CD14-positive monocyte (primary cell): ENCODE data around the gene PIEZO1. TPM values are rescaled to one million over a fixed set of nuclear protein-coding genes. Genes with fewer than 3 reads are reported as not detected.
A peak's percentile ranks its signal among the peaks of the same experiment; 100 is the strongest.

Experiments
- DNase-seq, 3 donors: peaks; one replicate each; pipeline ENCODE4 v3.0.0-alpha.2; 2011 to 2022
- H2AFZ ChIP-seq: 2 replicates; pipeline ENCODE4 v1.6.0; 2012; ENCODE audit warnings: mild to moderate bottlenecking, low read depth, low read length, inconsistent platforms; ENCODE audit not compliant: insufficient read depth, poor library complexity, severe bottlenecking
- H3K27ac ChIP-seq, 2 donors: 1 replicate in 1 of 2; 2 replicates in 1 of 2; pipeline ENCODE4 v1.5.1; 2012 to 2013; ENCODE audit warnings: low read length in 2 of 2, control low read depth in 1 of 2, inconsistent platforms in 1 of 2, low read depth in 1 of 2, mild to moderate bottlenecking in 1 of 2
- H3K27me3 ChIP-seq, 2 donors: one replicate each; pipeline versions ENCODE4 v1.6.0 to v1.6.1; 2011 to 2013; ENCODE audit warnings: low read length in 2 of 2; ENCODE audit not compliant: control insufficient read depth in 2 of 2, insufficient read depth in 2 of 2
- H3K36me3 ChIP-seq, 2 donors: replicated peaks in 1 of 2; 1 replicate in 1 of 2; 2 replicates in 1 of 2; pipeline versions ENCODE4 v1.5.1 to v1.6.1; 2012 to 2013; ENCODE audit warnings: low read length in 2 of 2, control low read depth in 1 of 2, inconsistent platforms in 1 of 2, mild to moderate bottlenecking in 1 of 2; ENCODE audit not compliant: insufficient read depth in 2 of 2, control insufficient read depth in 1 of 2
- H3K4me1 ChIP-seq, 2 donors: 1 replicate in 1 of 2; 2 replicates in 1 of 2; pipeline versions ENCODE4 v1.5.1 to v1.6.1; 2012 to 2013; ENCODE audit warnings: low read length in 2 of 2, control low read depth in 1 of 2, inconsistent platforms in 1 of 2, mild to moderate bottlenecking in 1 of 2, moderate library complexity in 1 of 2; ENCODE audit not compliant: insufficient read depth in 2 of 2, control insufficient read depth in 1 of 2
- H3K4me2 ChIP-seq: replicated peaks from 2 replicates; pipeline ENCODE3; 2012; ENCODE audit warnings: low read length, moderate library complexity, mild to moderate bottlenecking; ENCODE audit not compliant: poor library complexity, severe bottlenecking; ENCODE audit errors: extremely low read depth
- H3K4me3 ChIP-seq, 3 experiments: fragments of 200-600 bp in 1 of 3; sonication (generic) in 1 of 3; replicated peaks in 1 of 3; 1 replicate in 2 of 3; 2 replicates in 1 of 3; pipeline ENCODE4 v1.5.1; 2011 to 2013; ENCODE audit warnings: low read length in 3 of 3, mild to moderate bottlenecking in 3 of 3, control low read depth in 2 of 3, low read depth in 2 of 3, inconsistent platforms in 1 of 3, moderate library complexity in 1 of 3
- H3K79me2 ChIP-seq: 2 replicates; pipeline ENCODE4 v1.6.0; 2012; ENCODE audit warnings: mild to moderate bottlenecking, control low read depth, inconsistent platforms, low read length, moderate library complexity; ENCODE audit not compliant: insufficient read depth
- H3K9ac ChIP-seq: 2 replicates; pipeline ENCODE4 v1.6.0; 2017; ENCODE audit warnings: low read length, mild to moderate bottlenecking; ENCODE audit not compliant: insufficient read depth, poor library complexity, severe bottlenecking
- H3K9me3 ChIP-seq, 2 donors: replicated peaks in 1 of 2; 1 replicate in 1 of 2; 2 replicates in 1 of 2; pipeline versions ENCODE4 v1.5.1 to v1.6.1; 2012 to 2013; ENCODE audit warnings: low read length in 2 of 2, control low read depth in 1 of 2; ENCODE audit not compliant: control insufficient read depth in 1 of 2, insufficient read depth in 1 of 2
- H4K20me1 ChIP-seq: 2 replicates; pipeline ENCODE4 v1.6.0; 2012; ENCODE audit warnings: mild to moderate bottlenecking, low read length, control low read depth, moderate library complexity; ENCODE audit not compliant: insufficient read depth
- H3K27ac Mint-ChIP-seq, 7 donors: one replicate each; pipeline ENCODE4 v1.8.0; 2020; ENCODE audit warnings: mild to moderate bottlenecking in 7 of 7, mixed read lengths in 7 of 7, moderate library complexity in 6 of 7, inconsistent platforms in 2 of 7
- H3K27me3 Mint-ChIP-seq, 3 donors: one replicate each; pipeline ENCODE4 v1.8.0; 2021 to 2022; ENCODE audit warnings: low read depth in 3 of 3, mild to moderate bottlenecking in 3 of 3, mixed read lengths in 3 of 3, moderate library complexity in 3 of 3, inconsistent platforms in 1 of 3
- H3K36me3 Mint-ChIP-seq, 2 donors: one replicate each; pipeline ENCODE4 v1.8.0; 2020; ENCODE audit warnings: mixed read lengths in 2 of 2, inconsistent platforms in 1 of 2, mild to moderate bottlenecking in 1 of 2
- H3K4me1 Mint-ChIP-seq: one replicate; pipeline ENCODE4 v1.8.0; 2020; ENCODE audit warnings: mild to moderate bottlenecking, mixed read lengths
- H3K4me3 Mint-ChIP-seq, 2 donors: one replicate each; pipeline ENCODE4 v1.8.0; 2020; ENCODE audit warnings: mild to moderate bottlenecking in 2 of 2, mixed read lengths in 2 of 2, moderate library complexity in 1 of 2
- H3K9me3 Mint-ChIP-seq, 7 donors: one replicate each; pipeline ENCODE4 v1.8.0; 2020 to 2022; ENCODE audit warnings: mixed read lengths in 7 of 7, mild to moderate bottlenecking in 6 of 7, moderate library complexity in 6 of 7, inconsistent platforms in 2 of 7
- CTCF ChIP-seq: fragments of 200-600 bp; IDR thresholded peaks from one replicate; pipeline ENCODE4 v1.8.0; 2022; ENCODE audit warnings: antibody characterized with exemption, mild to moderate bottlenecking
- WGBS: methylation state at CpG from one replicate; pipeline ENCODE4 v1.1.5; 2013; ENCODE audit warnings: missing lambda C conversion rate; ENCODE audit not compliant: insufficient coverage; 5-methylcytosine and 5-hydroxymethylcytosine counted together
- intact Hi-C, 2 donors: fragments of 100-400 bp; cut with micrococcal nuclease; formaldehyde crosslinking; loops; one replicate each; pipeline versions ENCODE4 v1.15.0 to v1.15.1; 2023
- polyA plus RNA-seq, 3 donors: library from polyadenylated mRNA; depleted of rRNA in 1 of 3; unstranded in 2 of 3; stranded (reverse) in 1 of 3; fragments of 300-500 nt in 2 of 3; fragments of >200 nt in 1 of 3; fragmentation: Illumina TruSeq in 2 of 3; gene quantifications; 1 replicate in 2 of 3; 2 replicates in 1 of 3; pipeline ENCODE4 v1.2.3, GENCODE V29; 2012 to 2021

Gene PIEZO1
- polyA plus RNA-seq, 3 donors = 10.2 to 405 (median 15.0) TPM

- TF ChIP-seq CTCF = no peak
- Mint-ChIP-seq H3K9me3 (no peaks in the 10 kb centered on the region), H3K36me3 (peaks cover 42 to 46% of the 10 kb centered on the region in 2 donors), H3K4me3 (no peak overlapping the region), H3K27ac (peak overlapping the region in 3 of 7 donors; percentile 15 to 78 (median 17)), H3K27me3 (peaks cover 0 to 3% (median 3%) of the 10 kb centered on the region in 3 donors), H3K4me1 (peaks cover 46% of the 10 kb centered on the region)
- H3K4me3 ChIP-seq = no peak overlapping the region
- no peak overlapping the region for H3K9ac ChIP-seq
- no peaks in the 10 kb centered on the region for H3K9me3 ChIP-seq
- H2AFZ ChIP-seq = no peak overlapping the region
- peak overlapping the region in 1 of 2 donors; percentile 41 for H3K27ac ChIP-seq
- DNase-seq = no peak
- intact Hi-C loops = no loop called here
- peaks cover 47% of the 10 kb centered on the region for H4K20me1 ChIP-seq
- WGBS = 91% methylated on average over 34 of the region's 37 CpGs
- peaks cover 21% of the 10 kb centered on the region for H3K79me2 ChIP-seq
- no peak overlapping the region for H3K4me2 ChIP-seq
- no peaks in the 10 kb centered on the region for H3K27me3 ChIP-seq
- peaks cover 43 to 47% of the 10 kb centered on the region in 2 donors for H3K36me3 ChIP-seq
- peaks cover 38 to 43% of the 10 kb centered on the region in 2 donors for H3K4me1 ChIP-seq
Measured at GRCh38 chr16:88694221-88695087, 90.6 kb downstream of the PIEZO1 start.

GRCh38 chr16:88693420-88694177, 91.4 kb downstream of the PIEZO1 start:
- peaks cover 46% of the 10 kb centered on the region for H3K4me1 Mint-ChIP-seq
- H3K4me1 ChIP-seq = peaks cover 32 to 38% of the 10 kb centered on the region in 2 donors

More at GRCh38 chr16:88693420-88694177, 91.4 kb downstream of the PIEZO1 start:
- H3K36me3 Mint-ChIP-seq = peaks cover 39 to 41% of the 10 kb centered on the region in 2 donors
- no peaks in the 10 kb centered on the region for H3K9me3 Mint-ChIP-seq
- Histone ChIP-seq H3K4me3 (no peak overlapping the region), H3K36me3 (peaks cover 34 to 39% of the 10 kb centered on the region in 2 donors), H3K9ac (no peak overlapping the region), H2AFZ (no peak overlapping the region), H4K20me1 (peaks cover 38% of the 10 kb centered on the region), H3K27ac (no peak overlapping the region), H3K4me2 (no peak overlapping the region), H3K27me3 (no peaks in the 10 kb centered on the region), H3K9me3 (no peaks in the 10 kb centered on the region), H3K79me2 (peaks cover 13% of the 10 kb centered on the region)
- no peak overlapping the region for H3K4me3 Mint-ChIP-seq
- no peak for TF ChIP-seq CTCF
- H3K27ac Mint-ChIP-seq = peak overlapping the region in 1 of 7 donors; percentile 65
- WGBS = 95% methylated on average over 34 of the region's 39 CpGs
- intact Hi-C loops = no loop called here
- DNase-seq = no peak
- peaks cover 3 to 7% (median 6%) of the 10 kb centered on the region in 3 donors for H3K27me3 Mint-ChIP-seq
